MM.1S (cell line): ENCODE results near the gene CDC42EP5.

ENCODE experiments used
- DNase-seq: peaks from one replicate; pipeline ENCODE4 v3.0.0-alpha.2; 2015
- H2AFZ ChIP-seq: fragments of 300-600 bp; sonication (generic); 2 replicates; pipeline ENCODE4 v1.6.0; 2016; ENCODE audit warnings: antibody characterized with exemption, low read length
- H3F3A ChIP-seq: fragments of 300-600 bp; sonication (generic); 2 replicates; pipeline ENCODE4 v1.6.1; 2016; ENCODE audit warnings: mild to moderate bottlenecking, antibody characterized with exemption, low read length, moderate library complexity, mixed read lengths; ENCODE audit not compliant: insufficient read depth
- H3K27ac ChIP-seq: fragments of 300-600 bp; sonication (generic); 2 replicates; pipeline ENCODE4 v1.5.1; 2016; ENCODE audit warnings: mild to moderate bottlenecking, low read length
- H3K27me3 ChIP-seq: fragments of 300-600 bp; sonication (generic); replicated peaks from 2 replicates; pipeline ENCODE4 v1.6.0; 2016; ENCODE audit warnings: low read length; ENCODE audit not compliant: insufficient read depth
- H3K36me3 ChIP-seq: fragments of 300-600 bp; sonication (generic); replicated peaks from 2 replicates; pipeline ENCODE4 v1.6.1; 2016; ENCODE audit warnings: mild to moderate bottlenecking, low read length, mixed read lengths; ENCODE audit not compliant: insufficient read depth
- H3K4me1 ChIP-seq: fragments of 300-600 bp; sonication (generic); 2 replicates; pipeline ENCODE4 v1.6.1; 2016; ENCODE audit warnings: low read length, mixed read lengths
- H3K4me2 ChIP-seq: fragments of 300-600 bp; sonication (generic); 2 replicates; pipeline ENCODE4 v1.6.0; 2016; ENCODE audit warnings: low read depth, low read length
- H3K4me3 ChIP-seq: fragments of 300-600 bp; sonication (generic); 2 replicates; pipeline ENCODE4 v1.5.1; 2016; ENCODE audit warnings: low read length, mixed read lengths
- H3K79me2 ChIP-seq: fragments of 300-600 bp; sonication (generic); 2 replicates; pipeline ENCODE4 v1.6.1; 2016; ENCODE audit warnings: mixed run types, low read length, mixed read lengths
- H3K9ac ChIP-seq: fragments of 300-600 bp; sonication (generic); 2 replicates; pipeline ENCODE4 v1.6.1; 2016; ENCODE audit warnings: low read length, mixed read lengths
- H3K9me2 ChIP-seq: fragments of 300-600 bp; sonication (generic); replicated peaks from 2 replicates; pipeline ENCODE4 v1.6.1; 2016; ENCODE audit warnings: mild to moderate bottlenecking, low read length, mixed read lengths; ENCODE audit not compliant: insufficient read depth
- H3K9me3 ChIP-seq: fragments of 300-600 bp; sonication (generic); replicated peaks from 2 replicates; pipeline ENCODE4 v1.6.1; 2016; ENCODE audit warnings: mild to moderate bottlenecking, low read length, mixed read lengths; ENCODE audit not compliant: insufficient read depth
- H4K20me1 ChIP-seq: fragments of 300-600 bp; sonication (generic); 2 replicates; pipeline ENCODE4 v1.6.1; 2016; ENCODE audit warnings: mild to moderate bottlenecking, low read length, moderate library complexity, mixed read lengths; ENCODE audit not compliant: insufficient read depth
- EZH2 ChIP-seq: fragments of 300-600 bp; sonication (generic); optimal IDR thresholded peaks from 2 replicates; pipeline ENCODE3; 2017; ENCODE audit warnings: low read depth, mild to moderate bottlenecking, antibody characterized with exemption, low read length, mixed read lengths
- EZH2phosphoT487 ChIP-seq: fragments of 300-600 bp; sonication (generic); IDR thresholded peaks from 2 replicates; pipeline ENCODE4 v1.6.1; 2018; ENCODE audit warnings: antibody characterized with exemption, low read length
- TF ChIP-seq, protein P1 (sequence below): fragments of 300-600 bp; sonication (generic); IDR thresholded peaks from 2 replicates; pipeline ENCODE4 v1.5.1; 2016; ENCODE audit warnings: antibody characterized with exemption, low read length, mixed read lengths

Gene CDC42EP5

DNA sequence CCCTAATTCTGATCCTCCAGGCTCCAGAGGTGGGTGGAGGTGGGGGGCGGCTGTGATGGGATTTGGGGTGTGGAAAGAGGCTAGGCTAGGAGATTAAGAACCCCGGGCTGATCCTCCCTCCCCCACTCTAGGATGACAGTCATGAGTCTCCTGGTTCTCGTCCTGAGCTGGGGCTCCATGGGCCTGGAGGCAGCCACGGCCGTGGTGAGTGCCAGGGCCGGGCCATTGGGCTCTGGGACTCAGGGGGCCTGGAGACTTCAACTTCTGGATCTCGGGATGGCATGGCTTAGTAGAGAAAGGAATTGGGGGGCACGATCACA is 44.0 kb downstream of the CDC42EP5 start:
- H3F3A ChIP-seq = no peaks in the 10 kb centered on the region
- no peaks in the 10 kb centered on the region for H3K9me2 ChIP-seq
- no peak for TF ChIP-seq EZH2
- H3K27me3 ChIP-seq = peaks cover 59% of the 10 kb centered on the region
- H3K4me1 ChIP-seq = no peaks in the 10 kb centered on the region
- H3K4me2 ChIP-seq = no peak overlapping the region
- no peak overlapping the region for H3K27ac ChIP-seq
- H4K20me1 ChIP-seq = no peaks in the 10 kb centered on the region
- H3K4me3 ChIP-seq = no peak overlapping the region
- no peaks in the 10 kb centered on the region for H3K36me3 ChIP-seq
- no peak overlapping the region for H3K9ac ChIP-seq
- H3K79me2 ChIP-seq = no peaks in the 10 kb centered on the region
- H2AFZ ChIP-seq = no peak overlapping the region
- H3K9me3 ChIP-seq = no peaks in the 10 kb centered on the region
- DNase-seq = no peak

DNA sequence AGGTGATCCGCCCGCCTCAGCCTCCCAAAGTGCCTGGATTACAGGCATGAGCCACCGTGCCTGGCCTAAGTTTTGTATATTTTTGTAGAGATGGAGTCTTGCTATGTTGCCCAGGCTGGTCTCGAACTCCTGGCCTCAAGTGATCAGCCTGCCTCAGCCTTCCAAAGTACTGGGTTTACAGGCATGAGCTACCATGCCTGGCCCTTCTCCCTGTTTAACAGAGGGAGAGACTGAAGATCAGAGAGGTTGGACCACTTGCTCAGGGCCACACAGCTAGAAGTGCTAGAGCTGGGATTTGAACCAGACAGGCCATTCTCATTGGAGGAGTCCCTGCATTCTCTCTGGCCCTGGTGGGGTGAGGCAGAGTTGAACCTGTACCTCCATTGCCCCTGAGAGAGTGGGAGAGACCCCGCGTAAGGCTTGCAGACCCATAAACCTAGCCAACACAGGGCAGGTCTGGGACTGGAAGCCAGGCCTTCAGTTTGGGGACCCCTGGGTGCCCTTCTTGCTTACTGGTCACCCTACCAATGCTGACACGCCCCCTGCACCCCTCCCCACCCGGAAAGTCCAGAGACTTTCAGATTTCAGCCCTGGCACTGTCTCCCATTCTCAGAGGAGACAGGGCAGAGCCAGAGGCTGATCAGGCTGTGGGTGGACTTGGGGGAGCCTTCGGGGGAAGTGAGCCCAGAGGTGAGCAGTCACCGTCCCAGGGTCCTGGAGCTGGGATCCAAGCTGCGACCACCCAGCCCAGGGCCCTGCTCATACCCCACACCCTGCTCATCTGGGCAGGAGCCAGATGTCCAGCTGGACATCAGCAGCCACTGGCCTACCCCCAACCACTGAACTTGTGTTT is 44.5 kb downstream of the CDC42EP5 start:
- DNase-seq = no peak
- Histone ChIP-seq H3K36me3 (no peaks in the 10 kb centered on the region), H3K27ac (no peak overlapping the region), H3K4me1 (no peaks in the 10 kb centered on the region), H3K9me2 (no peaks in the 10 kb centered on the region), H3K4me3 (no peak overlapping the region), H3K9ac (no peak overlapping the region), H2AFZ (no peak overlapping the region), H3F3A (no peaks in the 10 kb centered on the region), H3K9me3 (no peaks in the 10 kb centered on the region), H4K20me1 (no peaks in the 10 kb centered on the region), H3K79me2 (no peaks in the 10 kb centered on the region), H3K4me2 (no peak overlapping the region), H3K27me3 (peaks cover 64% of the 10 kb centered on the region)
- TF ChIP-seq EZH2 (no peak), EZH2phosphoT487 (no peak)
- TF ChIP-seq, protein P1, sequence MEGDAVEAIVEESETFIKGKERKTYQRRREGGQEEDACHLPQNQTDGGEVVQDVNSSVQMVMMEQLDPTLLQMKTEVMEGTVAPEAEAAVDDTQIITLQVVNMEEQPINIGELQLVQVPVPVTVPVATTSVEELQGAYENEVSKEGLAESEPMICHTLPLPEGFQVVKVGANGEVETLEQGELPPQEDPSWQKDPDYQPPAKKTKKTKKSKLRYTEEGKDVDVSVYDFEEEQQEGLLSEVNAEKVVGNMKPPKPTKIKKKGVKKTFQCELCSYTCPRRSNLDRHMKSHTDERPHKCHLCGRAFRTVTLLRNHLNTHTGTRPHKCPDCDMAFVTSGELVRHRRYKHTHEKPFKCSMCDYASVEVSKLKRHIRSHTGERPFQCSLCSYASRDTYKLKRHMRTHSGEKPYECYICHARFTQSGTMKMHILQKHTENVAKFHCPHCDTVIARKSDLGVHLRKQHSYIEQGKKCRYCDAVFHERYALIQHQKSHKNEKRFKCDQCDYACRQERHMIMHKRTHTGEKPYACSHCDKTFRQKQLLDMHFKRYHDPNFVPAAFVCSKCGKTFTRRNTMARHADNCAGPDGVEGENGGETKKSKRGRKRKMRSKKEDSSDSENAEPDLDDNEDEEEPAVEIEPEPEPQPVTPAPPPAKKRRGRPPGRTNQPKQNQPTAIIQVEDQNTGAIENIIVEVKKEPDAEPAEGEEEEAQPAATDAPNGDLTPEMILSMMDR = no peak

DNA sequence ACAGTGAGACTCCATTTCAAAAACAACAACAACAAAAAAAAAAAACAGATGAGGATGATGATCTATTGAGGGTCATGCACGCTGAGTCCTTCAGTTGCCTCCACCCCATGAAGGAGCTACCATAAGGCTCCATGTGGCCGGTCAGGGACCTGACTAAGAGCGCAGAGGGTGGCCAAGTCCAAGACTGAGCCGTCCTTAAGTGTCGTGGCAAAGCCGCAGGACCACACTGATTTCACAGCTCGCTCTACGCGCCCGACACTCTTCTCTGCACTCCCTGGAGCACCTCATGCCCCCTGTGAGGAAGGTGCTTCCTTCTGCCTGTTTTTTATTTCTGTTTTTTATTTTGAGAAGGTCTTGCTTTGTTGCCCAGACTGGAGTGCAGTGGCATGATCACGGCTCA is 45.5 kb downstream of the CDC42EP5 start:
- H3K9ac ChIP-seq = no peak overlapping the region
- no peaks in the 10 kb centered on the region for H3F3A ChIP-seq
- no peak overlapping the region for H3K4me2 ChIP-seq
- no peak for TF ChIP-seq EZH2phosphoT487
- TF ChIP-seq EZH2 = no peak
- TF ChIP-seq, protein P1 = no peak
- no peaks in the 10 kb centered on the region for H3K36me3 ChIP-seq
- DNase-seq = no peak
- H3K27ac ChIP-seq = no peak overlapping the region
- no peak overlapping the region for H2AFZ ChIP-seq
- peaks cover 72% of the 10 kb centered on the region for H3K27me3 ChIP-seq
- no peaks in the 10 kb centered on the region for H3K79me2 ChIP-seq
- H4K20me1 ChIP-seq = no peaks in the 10 kb centered on the region
- no peaks in the 10 kb centered on the region for H3K4me1 ChIP-seq
- H3K9me3 ChIP-seq = no peaks in the 10 kb centered on the region
- H3K4me3 ChIP-seq = no peak overlapping the region
- H3K9me2 ChIP-seq = no peaks in the 10 kb centered on the region

DNA sequence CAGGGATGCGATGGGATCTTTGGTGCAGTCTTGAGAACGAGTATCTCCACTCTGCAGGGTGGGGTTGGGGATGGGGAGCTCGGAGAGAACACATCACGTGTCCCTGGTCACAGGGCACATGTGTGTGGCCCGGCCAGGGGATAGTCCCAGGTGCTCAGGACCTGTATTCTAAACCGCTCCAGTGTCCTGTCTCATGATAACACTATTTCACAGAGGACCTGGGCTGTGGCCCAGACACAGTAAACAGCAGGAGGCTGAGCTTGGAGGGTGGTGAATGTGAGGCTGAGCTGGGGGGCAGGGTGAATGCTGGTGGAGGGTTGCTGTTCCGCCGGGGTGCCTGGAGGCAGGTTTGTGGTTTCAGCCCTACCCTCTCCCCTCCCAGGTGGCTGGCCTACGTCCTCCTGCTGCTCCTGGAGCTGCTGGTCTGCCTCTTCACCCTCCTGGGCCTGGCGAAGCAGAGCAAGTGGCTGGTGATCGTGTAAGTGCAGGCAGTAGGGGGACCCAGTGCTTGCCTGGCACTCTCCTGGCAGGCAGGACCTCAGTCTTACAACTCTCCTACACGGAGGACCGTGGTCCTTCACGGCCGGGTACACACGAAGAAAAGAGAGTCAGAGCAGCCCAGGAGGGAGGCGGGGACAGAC is 46.7 kb downstream of the CDC42EP5 start:
- Histone ChIP-seq H3K9me3 (no peaks in the 10 kb centered on the region), H3K36me3 (no peaks in the 10 kb centered on the region), H4K20me1 (no peaks in the 10 kb centered on the region), H3K9me2 (no peaks in the 10 kb centered on the region), H2AFZ (no peak overlapping the region), H3K27ac (no peak overlapping the region), H3K27me3 (peaks cover 80% of the 10 kb centered on the region), H3F3A (no peaks in the 10 kb centered on the region), H3K79me2 (no peaks in the 10 kb centered on the region), H3K4me1 (no peaks in the 10 kb centered on the region), H3K4me3 (no peak overlapping the region), H3K4me2 (no peak overlapping the region), H3K9ac (no peak overlapping the region)
- no peak for DNase-seq
- TF ChIP-seq EZH2phosphoT487 (no peak), EZH2 (no peak)
- TF ChIP-seq, protein P1 = no peak
